GM12872 (cell line): Measurements from ENCODE around the gene PARN.

Experiments used
- CTCF ChIP-seq: IDR thresholded peaks from 3 replicates; pipeline ENCODE4 v1.5.1; 2011; ENCODE audit warnings: low read depth, mild to moderate bottlenecking, low read length, moderate library complexity; ENCODE audit not compliant: insufficient read depth

Gene PARN

DNA sequence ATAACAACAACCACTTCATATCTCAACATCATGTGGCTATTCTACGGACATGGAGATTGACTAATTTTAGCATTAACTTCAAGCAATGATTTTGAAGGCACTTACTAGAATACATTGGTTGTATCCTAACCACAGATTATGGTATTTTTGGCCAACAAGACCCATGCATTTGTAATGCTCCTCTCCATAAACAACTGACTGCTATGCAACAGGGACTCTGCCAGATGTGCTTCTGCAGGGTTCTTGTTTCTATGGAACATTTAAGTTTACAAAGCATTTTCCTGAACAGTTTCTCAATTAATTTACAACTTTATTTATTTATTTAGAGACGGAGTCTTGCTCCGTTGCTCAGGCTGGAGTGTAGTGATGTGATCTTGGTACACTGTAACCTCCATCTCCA lies 178.0 kb downstream of the PARN start:
- no peak for TF ChIP-seq CTCF

- TF ChIP-seq CTCF: no peak
Observed at GRCh38 chr16:14450846-14451245, 179.2 kb downstream of the PARN start.

DNA sequence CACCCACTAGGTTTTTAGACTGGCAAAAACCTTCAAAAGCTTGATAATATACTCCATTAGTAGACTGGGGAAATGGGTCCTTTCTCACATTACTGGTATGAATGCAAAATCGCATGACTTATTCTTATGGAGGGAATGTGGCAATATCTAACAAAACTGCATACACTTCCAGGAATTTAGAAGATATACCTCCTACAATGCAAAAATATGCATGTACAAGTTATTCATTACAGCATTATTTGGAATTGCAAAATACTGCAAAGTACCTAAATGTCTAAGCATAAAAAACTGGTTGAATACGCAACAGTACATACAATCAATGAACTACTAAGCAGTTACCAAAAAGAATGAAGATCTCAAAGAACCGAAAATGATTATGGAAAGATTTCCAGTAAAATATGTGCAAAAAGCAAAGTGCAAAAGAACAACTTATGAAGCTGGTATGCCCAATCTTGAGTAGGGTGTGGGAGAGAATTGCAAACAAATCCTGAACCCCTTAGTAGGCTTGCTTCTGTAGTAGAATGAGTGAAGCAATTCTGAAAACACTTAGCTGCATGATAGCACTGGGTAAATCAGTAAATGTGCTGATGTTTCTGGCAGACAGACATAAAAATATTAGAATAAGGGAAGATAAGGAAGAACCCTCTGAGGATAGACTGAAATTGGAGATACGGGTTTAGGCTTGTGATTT lies 180.1 kb downstream of the PARN start:
- no peak for TF ChIP-seq CTCF

DNA sequence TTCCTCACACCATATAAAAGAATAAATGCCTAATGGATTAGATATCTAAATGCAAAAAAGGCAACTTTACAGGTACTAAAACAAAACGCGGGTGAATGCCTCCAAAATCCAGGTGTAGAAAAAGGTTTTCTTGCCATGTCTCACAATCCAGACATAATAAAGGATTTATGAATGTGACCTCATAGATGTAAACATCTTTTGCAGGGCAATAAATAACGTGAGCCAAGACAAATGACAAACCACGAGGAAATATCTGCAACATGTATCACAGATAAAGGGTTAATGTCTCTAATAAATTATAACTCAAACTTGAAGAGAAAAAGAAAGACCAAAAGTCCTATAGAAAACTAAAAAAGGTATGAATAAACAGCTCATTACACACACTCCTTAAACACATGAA lies 180.7 kb downstream of the PARN start:
- no peak for TF ChIP-seq CTCF

DNA sequence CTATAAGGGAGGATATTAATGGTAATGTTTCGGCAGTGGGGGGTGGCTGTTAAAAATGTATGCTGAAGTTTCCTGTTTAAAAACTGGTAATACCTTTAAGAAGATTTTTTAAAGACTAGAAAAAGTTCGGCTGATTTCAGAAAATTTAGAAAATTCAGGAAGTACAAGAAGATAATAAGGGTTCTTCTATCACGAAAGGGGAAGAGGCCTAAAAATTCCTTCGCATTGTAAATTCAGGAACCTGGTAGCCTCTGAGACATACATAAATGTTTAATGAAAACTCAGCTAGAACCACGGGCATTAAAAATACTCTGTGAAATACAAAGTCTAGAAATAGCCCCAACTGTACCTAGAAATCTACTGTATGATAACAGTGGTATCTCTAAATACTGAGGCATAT lies 181.2 kb downstream of the PARN start:
- TF ChIP-seq CTCF: no peak

GRCh38 chr16:14447783-14448182 lies 182.3 kb downstream of the PARN start:
- TF ChIP-seq CTCF: no peak

DNA sequence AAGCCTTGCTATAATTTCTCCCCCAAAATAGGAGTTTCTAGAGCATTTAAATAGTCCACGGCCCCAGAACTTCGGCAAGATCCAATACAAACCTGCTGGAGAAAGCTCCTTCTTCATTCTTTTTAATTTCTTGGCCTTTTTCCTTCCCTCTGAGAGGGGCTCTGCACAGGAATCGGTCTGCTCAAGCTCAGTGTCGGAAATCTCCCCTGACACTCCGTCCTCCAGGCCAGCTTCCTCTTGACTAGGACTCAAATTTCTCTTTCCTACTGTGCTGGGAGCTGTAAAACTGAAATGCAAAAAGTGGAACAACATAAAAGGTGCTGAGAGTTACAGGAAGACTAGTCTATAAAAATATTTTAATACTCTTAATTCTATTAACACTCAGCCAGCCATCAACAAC lies 183.3 kb downstream of the PARN start:
- no peak for TF ChIP-seq CTCF
